ENCODE results near the gene KRTAP10-9.
"Not testable (repeated sequence)": the region's sequence is repeated elsewhere in the genome, so short reads cannot be mapped to it uniquely, and the experiment has no call there.

Gene KRTAP10-9

GRCh38 chr21:44626673-44627143 lies at the start of gene KRTAP10-9:
TSS of gene KRTAP10-9 (plus strand) at chr21:44627093. CDS start at chr21:44627172, 79 bp downstream.
- no peak for DNase-seq (ENCODE audit: low read depth in 2 of 2)

GRCh38 chr21:44578371-44579055 lies 48.4 kb upstream of the KRTAP10-9 start:
- no peak for DNase-seq (ENCODE audit: low read depth in 2 of 2)

DNA sequence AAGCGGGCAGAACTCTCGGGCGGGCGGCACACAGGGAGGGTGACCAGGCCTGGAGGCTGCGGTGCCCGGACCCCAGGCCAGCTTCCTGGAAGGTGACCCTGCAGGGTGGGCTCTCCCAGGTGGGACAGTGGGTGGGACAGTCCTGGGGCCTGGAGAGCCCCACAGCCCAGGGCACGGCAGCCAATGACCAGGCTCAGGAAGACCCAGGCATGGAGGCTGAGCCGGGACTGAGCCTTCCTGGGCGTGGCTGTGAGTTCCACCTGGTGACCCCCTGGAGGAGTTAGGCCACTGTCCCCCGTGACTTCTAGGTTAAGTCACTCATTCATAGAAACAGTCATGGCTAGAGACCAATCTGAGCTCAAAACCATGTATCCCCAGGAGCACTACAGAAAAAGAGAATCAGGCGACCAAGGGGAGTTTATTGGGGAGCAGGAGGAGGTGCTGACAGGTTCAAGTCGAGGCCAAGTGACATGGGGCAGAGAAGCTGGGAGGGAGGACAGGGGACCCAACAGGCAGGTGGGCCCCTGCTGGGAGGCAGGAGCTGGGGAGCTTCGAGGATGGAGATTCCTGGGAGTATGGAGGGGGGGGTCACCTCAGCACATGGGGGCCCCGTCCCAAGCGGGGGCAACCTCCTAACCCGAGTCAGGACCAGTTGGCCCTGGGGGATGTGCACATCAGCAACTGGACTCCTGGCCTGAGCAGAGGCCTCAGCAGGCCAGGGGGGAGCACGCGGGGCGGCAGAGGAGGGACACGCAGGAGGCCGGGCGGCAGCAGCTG lies 47.6 kb upstream of the KRTAP10-9 start:
- no peak for DNase-seq (ENCODE audit: low read depth in 2 of 2)

DNA sequence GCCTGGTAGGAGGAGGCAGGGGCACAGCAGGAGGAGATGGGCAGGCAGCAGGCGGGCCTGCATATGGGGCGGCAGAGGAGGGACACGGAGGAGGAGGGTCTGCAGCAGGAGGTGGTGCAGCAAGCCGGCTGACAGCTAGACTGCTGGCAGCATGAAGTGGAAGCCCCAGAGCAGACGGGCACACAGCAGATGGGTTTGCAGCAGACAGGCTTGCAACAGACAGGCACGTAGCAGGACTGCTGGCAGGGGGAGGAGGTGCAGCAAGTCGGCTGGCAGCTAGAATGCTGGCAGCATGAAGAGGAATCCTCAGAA lies 47.1 kb upstream of the KRTAP10-9 start:
- DNase-seq (ENCODE audit: low read depth in 2 of 2), result no peak

DNA sequence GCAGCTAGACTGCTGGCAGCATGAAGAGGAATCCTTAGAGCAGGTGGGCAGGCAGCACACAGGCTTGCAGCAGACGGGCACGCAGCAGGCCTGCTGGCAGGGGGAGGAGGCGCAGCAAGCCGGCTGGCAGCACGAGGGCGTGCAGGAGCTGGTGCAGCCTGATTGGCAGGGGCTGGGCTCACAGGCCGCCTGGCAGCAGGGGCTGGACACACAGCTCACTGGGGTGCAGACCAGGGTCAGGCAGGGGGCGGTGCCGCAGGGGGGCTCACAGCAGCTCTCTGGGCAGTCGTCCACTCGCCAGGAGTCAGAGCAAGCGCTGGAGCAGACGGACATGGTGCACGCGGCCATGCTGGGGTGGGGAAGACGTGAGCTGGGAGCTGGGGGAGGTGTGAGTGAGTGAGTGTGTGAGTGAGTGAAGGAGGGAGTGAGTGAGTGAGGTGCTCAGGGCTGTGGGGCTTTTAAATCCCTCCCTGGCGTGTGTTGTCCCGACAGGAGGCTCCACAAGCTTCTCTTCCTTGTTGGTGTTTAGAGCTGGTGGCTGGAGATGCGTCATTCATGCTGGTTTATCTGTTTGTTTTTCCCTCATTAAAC lies 46.6 kb upstream of the KRTAP10-9 start, which contains the start of gene KRTAP10-5:
KRTAP10-5 (minus strand) TSS at position 374 of the 591 bp plus-strand sequence; CDS start at position 348, 26 bp downstream.
- DNase-seq (ENCODE audit: low read depth in 2 of 2), result not testable (repeated sequence)

DNA sequence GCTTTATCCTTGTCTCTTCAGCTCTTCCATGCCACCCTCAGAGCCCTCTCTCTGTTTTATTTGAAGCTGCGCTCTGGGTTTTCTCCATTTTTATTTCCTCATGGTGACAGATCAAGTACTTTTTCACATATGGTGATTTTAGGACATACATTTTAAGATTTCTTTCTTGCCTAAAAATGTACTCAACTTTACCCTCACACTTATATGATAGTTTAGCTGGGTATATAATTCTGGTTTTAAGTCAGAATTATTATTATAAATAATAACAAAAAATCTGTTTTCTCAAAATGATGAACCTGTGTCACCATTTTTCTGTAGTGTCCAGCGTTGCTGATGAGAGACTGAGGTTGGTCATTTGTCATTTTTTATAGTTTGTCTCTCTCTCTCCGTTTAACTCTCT lies 45.7 kb upstream of the KRTAP10-9 start:
- DNase-seq (ENCODE audit: low read depth in 2 of 2), result no peak

DNA sequence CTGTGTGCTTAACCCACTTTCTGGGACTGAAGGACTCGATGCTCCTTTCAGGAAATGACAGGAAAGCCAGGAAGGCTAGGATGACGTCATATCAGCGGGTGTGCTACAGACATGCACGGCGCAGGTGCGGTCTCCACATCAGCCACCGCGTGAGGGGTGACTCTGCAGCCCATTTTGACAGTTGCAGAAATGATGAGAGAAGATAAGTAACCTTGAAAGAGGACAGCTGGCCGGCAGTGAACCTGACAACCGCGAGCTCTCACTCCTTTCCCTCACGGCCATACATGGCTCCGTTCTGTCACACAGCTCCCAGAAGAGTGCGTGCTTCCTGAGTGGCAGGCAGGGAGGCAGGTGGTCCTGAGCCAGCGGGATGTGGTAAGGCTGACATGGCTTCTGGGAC lies 44.8 kb upstream of the KRTAP10-9 start:
- DNase-seq (ENCODE audit: low read depth in 2 of 2), result no peak

GRCh38 chr21:44583089-44583799 lies 43.6 kb upstream of the KRTAP10-9 start:
- DNase-seq (ENCODE audit: low read depth in 2 of 2), result no peak

- no peak for DNase-seq (ENCODE audit: low read depth in 2 of 2)
Observed at GRCh38 chr21:44583800-44584147, 43.1 kb upstream of the KRTAP10-9 start.

DNA sequence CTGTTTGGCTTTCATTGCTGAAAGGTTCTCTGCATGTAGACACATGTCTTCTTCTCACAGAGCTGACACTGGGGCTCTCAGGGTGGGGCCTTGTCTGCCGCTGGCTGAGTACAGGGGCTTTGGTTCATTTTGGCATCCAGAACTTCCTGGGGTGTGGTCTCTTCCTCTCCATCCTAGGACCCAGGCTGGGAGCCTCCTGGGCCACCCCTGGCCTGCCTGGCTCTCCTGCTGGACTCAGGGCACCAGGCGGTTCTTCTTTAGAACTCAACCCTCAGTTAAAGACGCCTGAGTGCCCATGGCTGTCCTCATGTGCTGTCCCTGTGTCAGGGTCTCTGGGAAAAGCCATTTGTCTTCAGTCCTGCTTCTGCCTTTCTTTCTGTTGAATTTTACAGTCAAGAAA lies 41.0 kb upstream of the KRTAP10-9 start:
- no peak for DNase-seq (ENCODE audit: low read depth in 2 of 2)

GRCh38 chr21:44589094-44589493 lies 37.8 kb upstream of the KRTAP10-9 start:
- DNase-seq (ENCODE audit: low read depth in 2 of 2), result no peak

- DNase-seq (ENCODE audit: low read depth in 2 of 2), result no peak
Observed at GRCh38 chr21:44589586-44590305, 37.1 kb upstream of the KRTAP10-9 start.

DNA sequence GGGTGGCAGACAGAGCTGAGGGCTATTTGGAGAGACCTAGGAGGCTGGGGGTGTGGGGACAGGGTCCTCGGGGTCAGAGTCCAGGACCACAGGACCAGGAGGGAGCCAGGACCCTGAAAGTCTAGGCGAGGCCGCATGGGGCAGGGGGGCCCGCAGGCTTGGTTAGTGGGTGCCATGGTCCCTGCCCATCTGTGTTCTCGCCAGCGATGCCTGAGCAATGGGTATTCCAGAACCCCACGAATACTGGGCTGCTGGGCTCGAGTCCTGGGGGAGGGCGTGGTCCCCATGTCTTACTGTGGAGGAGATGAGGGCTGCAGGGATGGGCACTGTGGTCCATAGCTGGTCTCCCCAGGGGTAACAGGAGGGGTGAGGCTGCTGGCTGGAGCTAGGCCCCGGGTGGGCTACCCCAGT lies 36.6 kb upstream of the KRTAP10-9 start:
- DNase-seq (ENCODE audit: low read depth in 2 of 2), result no peak

- not testable (repeated sequence) for DNase-seq (ENCODE audit: low read depth in 2 of 2)
Observed at GRCh38 chr21:44590897-44591800, 35.7 kb upstream of the KRTAP10-9 start.

DNA sequence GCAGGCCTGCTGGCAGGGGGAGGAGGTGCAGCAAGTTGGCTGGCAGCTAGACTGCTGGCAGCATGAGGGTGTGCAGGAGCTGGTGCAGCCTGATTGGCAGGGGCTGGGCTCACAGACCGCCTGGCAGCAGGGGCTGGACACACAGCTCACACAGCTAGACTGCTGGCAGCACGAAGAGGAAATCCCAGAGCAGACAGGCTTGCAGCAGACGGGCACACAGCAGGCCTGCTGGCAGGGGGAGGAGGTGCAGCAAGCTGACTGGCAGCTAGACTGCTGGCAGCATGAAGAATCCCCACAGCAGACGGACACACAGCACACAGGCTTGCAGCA lies 35.1 kb upstream of the KRTAP10-9 start:
- not testable (repeated sequence) for DNase-seq (ENCODE audit: low read depth in 2 of 2)

GRCh38 chr21:44592446-44593311 lies 34.2 kb upstream of the KRTAP10-9 start, which contains the start of gene KRTAP10-6:
TSS of gene KRTAP10-6 (minus strand) at chr21:44592505. CDS start at chr21:44592484, 21 bp downstream.
- DNase-seq (ENCODE audit: low read depth in 2 of 2), result no peak

DNA sequence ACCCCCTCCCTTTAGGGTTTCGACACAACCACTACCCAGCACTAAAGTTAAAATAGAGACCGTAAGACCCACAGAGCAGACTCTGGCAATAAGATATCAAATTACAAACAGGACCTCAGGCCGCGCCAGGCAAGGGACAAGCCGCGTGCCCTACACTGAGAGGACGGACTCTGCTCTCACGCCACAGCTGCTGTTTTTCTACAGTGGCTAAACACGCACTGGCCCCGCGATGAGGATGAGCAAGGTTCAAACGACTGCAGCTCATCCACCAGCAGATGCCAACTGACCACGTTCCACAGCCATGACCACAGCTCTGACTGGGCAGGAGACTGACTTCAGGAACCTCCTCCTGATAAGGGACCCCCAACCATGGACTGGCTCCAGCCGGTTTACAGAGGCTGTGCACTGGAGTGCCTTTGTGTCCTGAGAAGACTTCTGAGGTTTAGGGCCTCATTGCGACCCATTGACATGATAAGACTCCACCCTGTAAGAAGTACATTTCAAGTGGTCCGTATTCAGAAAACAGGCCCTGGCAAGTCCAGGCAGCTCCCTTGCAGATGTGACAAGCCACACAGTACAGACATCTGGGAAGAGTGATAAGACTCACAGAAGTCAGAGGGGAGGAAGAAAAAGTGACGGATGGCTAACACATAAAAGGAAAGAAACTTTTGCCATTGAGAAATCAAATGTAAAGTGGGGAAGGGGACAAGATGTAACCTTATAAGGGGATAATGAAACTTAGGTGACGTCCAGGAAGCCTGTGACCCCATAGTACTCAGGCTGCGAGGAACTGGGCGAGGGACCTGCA lies 33.1 kb upstream of the KRTAP10-9 start:
- no peak for DNase-seq (ENCODE audit: low read depth in 2 of 2)

GRCh38 chr21:44594406-44594916 lies 32.4 kb upstream of the KRTAP10-9 start:
- no peak for DNase-seq (ENCODE audit: low read depth in 2 of 2)

Data from stimulated activated CD4-positive, alpha-beta T cell treated with anti-CD3 and anti-CD28 coated beads, Interleukin-1b, Interleukin-23, amount 100 ng/mL, for 1 hour (primary cell).